Aorta (tissue), 5 donors: ENCODE data around the gene HTRA3. TPM values are rescaled to one million over a fixed set of nuclear protein-coding genes. Genes with fewer than 3 reads are reported as not detected.

Experiments used
- ATAC-seq: fragments of 200-7000 bp; cut with Tn5 transposase; one replicate; pipeline ENCODE4 v1.9.1; 2022; ENCODE audit warnings: moderate library complexity; ENCODE audit not compliant: low FRiP score
- DNase-seq, 2 donors: peaks; one replicate each; pipeline ENCODE4 v3.0.0-alpha.2; 2020
- H3K27ac ChIP-seq, 2 donors: one replicate each; pipeline ENCODE4 v1.5.1; 2013; ENCODE audit warnings: low read length in 2 of 2, mild to moderate bottlenecking in 2 of 2, moderate library complexity in 2 of 2, control low read depth in 1 of 2, inconsistent platforms in 1 of 2, low read depth in 1 of 2
- H3K27me3 ChIP-seq, 2 donors: one replicate each; pipeline ENCODE4 v1.6.1; 2013; ENCODE audit warnings: control low read depth in 1 of 2, low read length in 1 of 2, mild to moderate bottlenecking in 1 of 2, moderate library complexity in 1 of 2; ENCODE audit not compliant: insufficient read depth in 2 of 2, control insufficient read depth in 1 of 2
- H3K36me3 ChIP-seq, 2 donors: one replicate each; pipeline ENCODE4 v1.6.1; 2013; ENCODE audit warnings: control low read depth in 1 of 2, low read length in 1 of 2, mild to moderate bottlenecking in 1 of 2; ENCODE audit not compliant: insufficient read depth in 2 of 2, control insufficient read depth in 1 of 2
- H3K4me1 ChIP-seq, 2 donors: one replicate each; pipeline ENCODE4 v1.6.1; 2013; ENCODE audit warnings: low read length in 2 of 2, control low read depth in 1 of 2, mild to moderate bottlenecking in 1 of 2, moderate library complexity in 1 of 2; ENCODE audit not compliant: insufficient read depth in 2 of 2, control insufficient read depth in 1 of 2
- H3K4me3 ChIP-seq, 2 donors: one replicate each; pipeline ENCODE4 v1.5.1; 2013; ENCODE audit warnings: low read length in 2 of 2, control low read depth in 1 of 2, mild to moderate bottlenecking in 1 of 2
- H3K9me3 ChIP-seq: one replicate; pipeline ENCODE4 v1.6.1; 2013; ENCODE audit warnings: mild to moderate bottlenecking, low read length; ENCODE audit not compliant: control insufficient read depth
- WGBS, 2 donors: extraction: QIAGEN DNeasy Blood & Tissue Kit; methylation state at CpG; one replicate each; pipeline ENCODE4 v1.1.7; 2013; 5-methylcytosine and 5-hydroxymethylcytosine counted together
- intact Hi-C, 2 donors: fragments of 100-400 bp; cut with DNase I; formaldehyde crosslinking; loops; one replicate each; pipeline versions ENCODE4 v1.14.2 to v1.15.0; 2022
- polyA plus RNA-seq, 2 donors: library from polyadenylated mRNA; stranded (reverse); fragments of 200-250 nt; gene quantifications; one replicate each; pipeline ENCODE4 v1.2.3, GENCODE V29; 2013
- total RNA-seq, 2 donors: library from RNA; stranded (reverse); fragmentation: NEBNext Ultra II Directional; extraction: Animal tissue kit (Norgen Biotek cat#: 25700); gene quantifications; one replicate each; pipeline ENCODE4 v1.2.1, GENCODE V29; 2021
- donor health status: healthy with polysubstance abuse.
- donor health status: Bipolar disorder and iron deficiency.
- donor health status: DM: no; HTN: no; CAD: no.
- donor health status: DM: no; HTN: no; CAD: no.
- donor health status: DM: yes; HTN: yes; CAD: no.

HTRA3 gene
- total and polyA plus RNA-seq, 4 donors, result 1.1 to 129 (median 18.5) TPM

- intact Hi-C loops, result no loop called here
- Histone ChIP-seq H3K36me3 (no peaks in the 10 kb centered on the region), H3K4me1 (no peaks in the 10 kb centered on the region), H3K27ac (no peak overlapping the region), H3K4me3 (no peak overlapping the region), H3K9me3 (no peaks in the 10 kb centered on the region), H3K27me3 (no peaks in the 10 kb centered on the region)
- ATAC-seq (peak; percentile 19), DNase-seq (no peak)
- WGBS, 2 donors, result 2 to 4% methylated on average over 8 of the region's 8 CpGs
These were observed 82.4 kb downstream of the HTRA3 start for GRCh38 chr4:8351931-8352367.

GRCh38 chr4:8352368-8353157 lies 83.0 kb downstream of the HTRA3 start:
- no peaks in the 10 kb centered on the region for H3K4me1 ChIP-seq
- H3K27me3 ChIP-seq, result no peaks in the 10 kb centered on the region
- H3K9me3 ChIP-seq, result no peaks in the 10 kb centered on the region
- intact Hi-C loops, result no loop called here
- H3K4me3 ChIP-seq, result no peak overlapping the region
- H3K27ac ChIP-seq, result no peak overlapping the region
- DNase-seq, result no peak
- 66 to 73% methylated on average over 20 of the region's 20 CpGs for whole genome bisulfite sequencing, 2 donors
- H3K36me3 ChIP-seq, result no peaks in the 10 kb centered on the region
- ATAC-seq, result no peak

GRCh38 chr4:8353158-8353669 lies 83.7 kb downstream of the HTRA3 start:
- no peaks in the 10 kb centered on the region for H3K4me1 ChIP-seq

GRCh38 chr4:8353912-8354453 lies 84.4 kb downstream of the HTRA3 start:
- H3K9me3 ChIP-seq, result no peaks in the 10 kb centered on the region
- 55 to 70% methylated on average over 12 of the region's 12 CpGs for WGBS, 2 donors
- no peaks in the 10 kb centered on the region for H3K27me3 ChIP-seq
- no peak overlapping the region for H3K4me3 ChIP-seq
- no peaks in the 10 kb centered on the region for H3K4me1 ChIP-seq
- H3K27ac ChIP-seq, result no peak overlapping the region
- intact Hi-C loops, result no loop called here
- no peaks in the 10 kb centered on the region for H3K36me3 ChIP-seq
- ATAC-seq, result no peak
- DNase-seq, result no peak

More at GRCh38 chr4:8353158-8353669, 83.7 kb downstream of the HTRA3 start:
- Histone ChIP-seq H3K27me3 (no peaks in the 10 kb centered on the region), H3K4me3 (no peak overlapping the region), H3K36me3 (no peaks in the 10 kb centered on the region), H3K9me3 (no peaks in the 10 kb centered on the region), H3K27ac (no peak overlapping the region)
- 91% methylated on average over 9 of the region's 9 CpGs for WGBS, 2 donors
- ATAC-seq (no peak), DNase-seq (no peak)
- intact Hi-C loops, result no loop called here

GRCh38 chr4:8355306-8355705 lies 85.8 kb downstream of the HTRA3 start:
- DNase-seq (no peak), ATAC-seq (no peak)
- intact Hi-C loops, result no loop called here
- no peaks in the 10 kb centered on the region for H3K9me3 ChIP-seq
- no peak overlapping the region for H3K27ac ChIP-seq
- WGBS, 2 donors, result 71 to 72% methylated on average over 6 of the region's 6 CpGs
- no peaks in the 10 kb centered on the region for H3K4me1 ChIP-seq
- H3K27me3 ChIP-seq, result no peaks in the 10 kb centered on the region
- no peaks in the 10 kb centered on the region for H3K36me3 ChIP-seq
- no peak overlapping the region for H3K4me3 ChIP-seq

GRCh38 chr4:8355864-8356565 lies 86.5 kb downstream of the HTRA3 start:
- intact Hi-C loops, result no loop called here
- DNase-seq (no peak), ATAC-seq (no peak)
- WGBS, 2 donors, result 50 to 59% methylated on average over 8 of the region's 8 CpGs
- no peaks in the 10 kb centered on the region for H3K36me3 ChIP-seq
- H3K4me1 ChIP-seq, result no peaks in the 10 kb centered on the region
- no peak overlapping the region for H3K27ac ChIP-seq
- H3K4me3 ChIP-seq, result no peak overlapping the region
- no peaks in the 10 kb centered on the region for H3K9me3 ChIP-seq
- no peaks in the 10 kb centered on the region for H3K27me3 ChIP-seq

Other genes starting within 250 kb of the HTRA3 start
- 10 to 100 TPM; 15.4 to 20.2 TPM for gene ABLIM2, start 110.9 kb upstream of the HTRA3 start, total RNA-seq
- gene ABLIM2, start 110.9 kb upstream of the HTRA3 start, polyA plus RNA-seq, result 1 to 10 TPM; 5.3 to 6.8 TPM
- gene SH3TC1, start 70.5 kb upstream of the HTRA3 start, total RNA-seq, result 10 to 100 TPM; 34.4 to 58.9 TPM
- gene SH3TC1, start 70.5 kb upstream of the HTRA3 start, polyA plus RNA-seq, result 1 to 10 TPM; 3.4 to 9.0 TPM
- gene ACOX3, start 171.0 kb downstream of the HTRA3 start, total RNA-seq, result 10 to 100 TPM; 37.6 to 43.7 TPM
- gene ACOX3, start 171.0 kb downstream of the HTRA3 start, polyA plus RNA-seq, result 10 to 100 TPM; 26.3 to 33.6 TPM
- 10 to 100 TPM; 18.1 to 23.1 TPM for gene TRMT44, start 171.0 kb downstream of the HTRA3 start, total RNA-seq
- gene TRMT44, start 171.0 kb downstream of the HTRA3 start, polyA plus RNA-seq, result 10 to 100 TPM in 1 of 2 donors, 1 to 10 TPM in 1; 6.1 to 10.3 TPM